Measurements from ENCODE around the gene CACNB4.

Gene CACNB4

DNA sequence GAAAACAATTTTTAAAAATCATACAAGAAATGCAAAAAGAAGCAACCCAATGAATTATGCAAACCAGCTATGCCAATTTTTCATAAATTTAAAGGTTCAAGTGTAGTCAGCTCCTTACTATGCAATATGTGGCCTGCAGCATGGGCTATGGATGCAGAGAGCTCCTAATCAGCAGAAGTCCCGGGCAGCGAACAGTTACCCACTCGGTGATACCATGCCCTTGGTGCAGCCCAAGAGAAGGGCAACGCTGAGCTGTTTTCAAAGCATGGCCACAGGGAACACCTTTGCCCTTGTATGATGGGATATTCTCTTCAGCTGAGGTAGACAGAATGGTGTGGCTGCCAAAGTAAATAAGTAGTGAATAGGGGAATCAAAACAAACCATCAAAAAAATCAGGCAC lies 253.4 kb downstream of the CACNB4 start:
- no peak for DNase-seq

DNA sequence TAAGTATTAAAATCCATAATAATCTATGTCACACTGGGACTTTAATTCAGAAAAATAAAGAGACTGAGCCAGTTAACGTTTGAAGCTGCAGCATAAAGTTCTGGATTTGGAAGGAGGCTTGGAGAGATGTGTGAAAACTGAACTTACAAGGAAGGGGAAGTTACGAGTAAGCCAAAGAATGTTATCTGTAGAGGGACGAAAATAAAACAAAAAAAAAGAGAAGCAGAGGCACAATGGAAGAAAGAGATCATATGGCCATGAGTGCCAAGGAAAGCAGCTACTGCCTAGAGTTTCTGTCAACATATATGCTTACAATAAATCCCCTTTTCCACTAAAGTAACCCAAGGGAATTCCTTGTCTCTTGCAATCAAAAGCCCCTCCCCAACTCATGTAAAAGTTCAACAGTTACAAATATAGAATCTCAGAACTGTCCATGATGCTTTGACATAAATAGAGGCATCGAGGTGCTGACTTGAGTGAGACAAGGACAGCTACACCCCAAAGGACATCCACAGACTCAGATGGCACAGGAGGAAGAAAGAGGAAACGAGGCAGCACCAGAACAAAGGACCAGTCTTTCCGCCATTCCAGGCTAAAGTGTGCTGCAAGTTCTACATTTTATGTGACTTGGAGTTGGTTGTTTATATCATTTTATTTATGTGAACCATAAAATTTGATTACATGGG lies 254.5 kb downstream of the CACNB4 start:
- DNase-seq = no peak

DNA sequence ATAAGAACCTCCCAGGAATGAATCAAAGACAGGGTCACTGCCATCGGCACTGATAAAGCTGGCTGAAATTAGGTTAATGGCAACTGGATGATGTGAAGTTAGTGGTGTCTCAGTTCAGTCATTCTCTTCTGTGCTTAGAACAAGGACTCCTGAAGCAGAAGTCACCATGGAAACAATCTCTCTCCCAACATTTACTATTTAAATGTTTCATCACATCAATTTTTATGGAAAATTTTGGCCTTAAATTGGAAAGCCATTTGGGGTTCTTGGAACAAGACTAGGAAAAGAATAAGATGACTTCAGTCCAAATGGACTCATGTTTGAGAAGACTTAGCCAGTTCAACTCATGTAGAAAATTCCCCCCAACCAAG lies 255.2 kb downstream of the CACNB4 start:
- DNase-seq = no peak

DNA sequence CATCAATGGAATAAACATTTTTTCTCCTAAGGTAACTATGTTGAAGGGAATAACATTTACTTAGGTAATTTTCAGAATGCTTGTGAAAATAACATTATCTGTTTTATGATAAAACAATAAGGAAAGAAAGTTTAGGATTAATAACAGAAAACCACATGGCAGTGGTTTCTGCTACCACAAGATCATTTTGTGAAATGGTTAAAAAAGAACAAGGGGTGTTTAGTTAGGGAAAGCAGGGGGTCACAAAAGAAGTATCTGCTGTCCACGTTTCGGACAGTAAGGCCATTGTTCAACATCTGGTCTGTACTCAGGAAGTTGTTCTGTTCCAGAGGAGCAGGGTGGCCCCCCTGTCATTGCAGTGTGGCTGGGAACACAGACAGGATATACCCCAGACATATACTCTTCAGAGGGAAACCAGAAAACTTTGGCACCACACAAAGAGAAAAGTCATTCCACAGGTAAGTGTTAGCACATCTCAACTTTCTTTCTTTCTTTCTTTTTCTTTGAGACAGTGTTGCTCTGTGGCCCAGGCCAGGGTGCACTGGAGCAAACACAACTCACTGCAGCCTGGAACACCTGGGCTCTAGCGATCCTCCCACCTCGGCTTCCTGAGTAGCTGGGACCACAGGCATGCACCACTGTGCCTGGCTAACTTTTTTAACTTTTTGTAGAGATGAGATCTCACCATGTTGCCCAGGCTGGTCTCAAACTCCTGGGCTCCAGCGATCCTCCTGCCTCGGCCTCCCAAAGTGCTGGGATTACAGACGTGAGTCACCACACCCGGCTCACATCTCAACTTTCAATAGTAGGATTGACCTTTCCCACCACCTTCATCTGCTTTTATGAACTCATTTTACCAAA lies 255.8 kb downstream of the CACNB4 start:
- no peak for DNase-seq

DNA sequence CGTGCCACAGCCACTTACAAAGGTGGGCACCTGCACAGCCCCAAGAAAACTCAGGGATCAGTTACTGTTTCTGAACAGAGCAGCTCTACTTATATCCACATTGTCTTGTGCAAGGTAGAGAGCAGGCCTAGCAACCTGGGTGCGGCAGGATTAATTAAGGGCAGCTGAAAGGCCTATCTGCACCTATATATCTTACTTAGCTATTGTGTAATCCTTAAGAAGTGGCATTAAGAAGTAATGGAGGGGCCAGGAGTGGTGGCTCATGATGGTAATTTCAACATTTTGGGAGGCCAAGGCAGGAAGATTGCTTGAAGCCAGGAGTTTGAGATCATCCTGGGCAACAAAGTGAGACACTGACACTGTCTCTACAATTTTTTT lies 257.8 kb downstream of the CACNB4 start:
- no peak for DNase-seq

DNA sequence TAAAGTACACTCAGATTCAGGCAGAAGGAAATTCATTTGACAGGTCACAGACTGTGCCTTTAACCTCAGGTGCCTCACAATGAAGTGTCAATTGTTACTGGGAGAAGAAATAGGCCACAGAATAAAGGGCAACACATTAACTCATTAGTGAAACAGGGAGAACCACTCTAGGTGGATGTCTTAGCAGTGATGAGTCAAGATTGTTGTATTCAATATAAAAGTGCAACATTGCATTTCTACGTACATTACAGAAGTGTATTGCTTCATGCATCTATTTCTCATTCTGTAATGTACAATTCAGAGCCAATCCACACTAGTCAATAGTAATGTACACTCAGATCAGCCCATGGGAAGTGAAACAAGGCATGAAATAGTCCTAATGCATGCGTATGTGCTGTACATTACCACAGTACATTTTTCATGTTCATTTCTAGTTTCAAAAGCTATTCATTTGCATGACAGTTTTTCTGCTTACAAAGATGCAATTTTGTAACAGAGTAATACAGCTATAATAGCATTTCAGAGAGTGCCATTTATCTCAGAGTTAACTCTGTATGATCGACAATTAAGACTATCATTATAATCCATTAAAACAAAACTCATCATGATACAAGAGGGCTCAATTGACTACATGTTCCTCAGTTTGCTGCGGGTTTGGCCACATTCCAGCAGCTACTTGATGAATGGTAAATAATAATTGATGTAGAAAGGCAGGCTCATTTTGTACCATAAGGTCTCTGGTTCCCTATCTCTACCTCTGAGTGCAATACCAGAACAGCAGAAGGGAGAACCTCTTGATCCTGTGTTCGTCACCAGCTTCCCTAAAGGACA lies 258.4 kb downstream of the CACNB4 start:
- DNase-seq = no peak

DNA sequence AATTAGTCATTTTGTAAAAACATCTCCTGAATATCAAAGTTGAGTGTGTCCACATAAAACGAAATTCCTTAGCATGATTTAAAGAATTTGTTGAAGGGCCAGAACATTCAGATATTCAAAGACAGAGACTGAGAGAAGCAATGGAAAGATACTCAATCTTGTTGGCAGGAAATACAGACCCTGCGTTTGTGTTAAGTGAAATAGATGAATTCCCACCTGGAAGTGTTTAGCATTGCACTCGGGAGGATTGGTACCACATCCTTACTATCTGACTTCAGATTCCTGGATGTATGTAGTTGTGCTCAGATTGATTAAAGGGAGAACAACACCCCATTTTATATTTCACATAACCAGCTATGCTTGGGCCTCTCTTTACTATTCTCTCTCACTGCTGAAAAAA lies 260.9 kb downstream of the CACNB4 start:
- no peak for DNase-seq

DNA sequence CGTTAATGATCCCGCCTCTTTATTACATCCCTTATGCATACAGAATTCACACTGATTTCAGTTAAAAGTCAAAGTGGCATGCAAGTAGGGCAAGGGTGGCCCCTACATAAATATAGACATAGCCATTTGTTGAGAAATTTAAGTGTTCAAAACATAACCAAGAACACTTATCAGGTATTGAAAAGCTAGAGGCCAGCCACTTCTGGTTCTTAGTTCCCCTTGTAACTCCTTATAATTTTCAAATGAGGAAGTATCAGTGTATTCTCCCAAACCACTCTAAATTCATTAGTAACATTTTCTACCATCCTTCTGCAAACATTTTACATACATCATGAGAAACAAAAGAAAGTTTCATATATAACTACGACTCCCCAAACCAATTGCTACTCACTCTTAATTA lies 264.9 kb downstream of the CACNB4 start:
- DNase-seq = no peak

DNA sequence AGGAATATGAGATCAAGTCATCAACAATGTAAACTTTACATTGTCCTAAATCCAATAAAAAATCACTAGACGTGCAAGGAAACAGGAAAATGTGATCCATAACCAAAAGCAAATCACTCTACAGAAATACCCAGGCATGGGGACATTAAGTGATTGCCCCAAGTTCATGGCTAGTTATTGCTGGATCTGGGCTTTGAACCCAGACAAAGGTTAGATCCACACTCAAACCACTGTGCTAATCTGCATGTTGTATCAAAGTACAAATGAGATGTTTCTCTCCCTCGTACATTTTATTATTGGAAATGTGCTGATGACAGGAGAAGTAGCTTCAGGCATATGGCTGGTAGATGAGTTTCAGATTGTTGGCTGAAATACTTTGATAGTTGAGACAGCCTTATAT lies 267.9 kb downstream of the CACNB4 start:
- DNase-seq = no peak

DNA sequence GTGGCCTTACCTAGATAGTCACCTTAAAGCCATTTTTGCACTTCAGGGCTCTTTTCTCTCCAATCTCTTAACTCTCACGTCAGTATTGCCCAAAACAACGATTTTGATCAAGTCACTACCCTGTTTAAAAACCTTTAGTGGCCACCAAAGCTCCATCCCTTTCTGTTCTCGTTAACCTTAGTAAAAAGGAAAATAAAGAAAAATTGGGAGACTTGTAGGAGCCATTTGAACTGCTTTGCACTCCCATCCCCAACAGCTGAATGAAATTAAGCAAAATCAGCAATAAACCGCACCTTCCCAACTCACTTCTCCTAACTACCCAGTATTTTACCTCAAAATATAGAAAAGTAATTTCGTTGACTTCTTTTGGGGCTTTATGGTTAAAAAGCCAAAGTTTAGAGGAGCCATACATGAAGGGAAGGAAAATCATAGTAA lies 269.9 kb downstream of the CACNB4 start:
- no peak for DNase-seq

DNA sequence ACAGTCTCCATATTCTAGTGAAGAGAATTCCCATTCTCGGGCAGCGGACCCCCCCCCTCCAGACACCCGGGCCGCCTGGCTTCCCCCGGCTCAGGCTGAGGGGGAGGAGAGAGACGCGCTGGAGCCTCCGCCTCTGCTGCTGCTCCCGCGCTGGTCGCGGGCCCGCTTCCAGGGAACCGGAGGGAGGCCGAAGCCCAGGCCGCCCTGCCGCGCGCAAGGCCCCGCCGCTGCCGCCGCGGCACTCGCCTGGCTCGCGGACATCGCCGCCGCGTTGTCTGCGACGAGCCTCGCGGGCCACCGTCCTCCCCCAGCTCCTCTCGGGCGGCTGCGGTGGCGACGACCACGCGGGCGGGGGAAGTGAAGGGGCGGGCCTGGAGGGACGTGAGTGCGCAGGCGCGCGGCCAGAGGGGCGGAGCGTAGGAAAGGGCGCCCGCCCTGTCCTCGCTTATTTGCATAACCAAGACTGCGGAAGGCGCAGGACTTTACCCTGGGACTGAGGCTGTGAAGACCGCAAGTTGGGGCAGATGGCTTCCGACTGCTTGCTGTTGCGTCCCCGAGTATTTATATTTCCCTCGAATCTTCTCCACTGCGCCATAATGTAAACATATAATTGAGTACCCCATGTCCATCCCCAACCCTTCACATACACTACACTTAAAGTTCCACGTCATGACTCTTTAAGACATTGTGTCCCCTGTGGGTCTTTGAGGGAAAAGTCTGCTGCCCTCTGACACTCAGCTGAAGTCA lies 270.5 kb downstream of the CACNB4 start, which contains the start of gene ARL5A:
TSS of gene ARL5A (minus strand) at position 279 of the 747 bp plus-strand sequence. CDS start at position 34, 245 bp downstream.
- DNase-seq = peak; percentile 91

DNA sequence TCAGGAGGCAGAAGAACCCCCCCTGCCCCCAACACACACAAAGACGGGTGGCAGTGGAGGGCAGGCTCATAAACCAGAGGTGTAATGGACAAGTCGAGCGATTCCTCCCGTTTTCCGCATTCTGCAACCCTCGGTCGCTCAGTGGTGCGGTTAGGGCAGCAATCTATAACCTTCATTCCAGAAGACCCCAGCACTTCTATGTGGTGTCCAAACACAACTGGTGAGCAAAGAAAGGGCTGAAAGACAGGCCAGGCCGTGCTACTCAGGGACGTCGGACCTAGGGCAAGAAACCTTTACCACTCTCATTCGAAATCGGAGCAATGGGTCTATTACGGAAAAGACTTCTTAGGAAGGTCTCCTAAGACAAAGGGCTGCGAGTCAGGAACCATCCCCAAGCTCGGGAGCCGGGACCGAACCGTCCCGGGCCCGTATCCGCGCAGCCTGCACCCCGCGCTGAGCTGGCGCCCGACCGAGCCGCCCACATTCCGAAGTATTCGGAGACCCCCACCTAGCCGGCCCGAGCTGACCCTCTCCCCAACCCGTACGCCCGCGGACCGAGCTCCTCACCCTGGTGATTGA lies 271.2 kb downstream of the CACNB4 start:
- peak; percentile 25 for DNase-seq

DNA sequence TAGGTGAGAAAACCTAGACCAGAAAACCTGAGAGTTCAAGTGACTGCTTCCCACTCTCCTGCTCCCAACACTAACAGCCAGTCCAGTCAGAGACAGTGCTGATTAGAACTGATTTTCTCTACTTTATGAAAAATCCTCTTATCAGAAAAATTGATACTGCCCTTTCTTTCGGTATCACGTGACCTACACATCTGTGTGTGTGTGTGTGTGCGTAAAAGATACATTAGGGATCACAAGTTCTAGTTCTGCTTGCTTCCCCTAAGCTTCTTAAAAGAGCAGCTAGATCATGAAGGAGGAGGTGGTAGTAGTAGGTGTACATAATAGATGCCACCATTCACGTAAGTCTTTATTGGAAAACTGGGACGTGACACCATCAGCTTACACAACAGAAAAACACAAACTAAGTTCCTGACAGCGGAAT lies 272.1 kb downstream of the CACNB4 start:
- DNase-seq = no peak

DNA sequence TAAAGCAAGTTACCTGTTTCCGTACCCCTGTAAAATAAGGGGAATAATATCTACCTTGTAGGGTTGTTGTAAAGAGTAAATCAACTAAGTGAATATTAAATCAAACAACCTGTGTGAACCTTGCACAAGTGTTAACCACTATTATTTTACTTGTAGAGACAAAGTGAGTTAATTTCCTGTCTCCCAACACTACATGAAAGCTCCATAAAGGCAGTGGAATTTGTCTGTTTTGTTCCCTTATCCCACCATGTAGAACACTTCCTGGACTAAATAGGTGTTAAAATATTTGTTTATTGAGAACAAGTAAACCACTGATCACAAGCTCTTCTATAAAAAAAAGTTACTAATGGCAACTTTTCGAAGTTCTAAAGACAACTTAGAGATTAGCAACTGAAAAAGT lies 274.0 kb downstream of the CACNB4 start:
- no peak for DNase-seq

DNA sequence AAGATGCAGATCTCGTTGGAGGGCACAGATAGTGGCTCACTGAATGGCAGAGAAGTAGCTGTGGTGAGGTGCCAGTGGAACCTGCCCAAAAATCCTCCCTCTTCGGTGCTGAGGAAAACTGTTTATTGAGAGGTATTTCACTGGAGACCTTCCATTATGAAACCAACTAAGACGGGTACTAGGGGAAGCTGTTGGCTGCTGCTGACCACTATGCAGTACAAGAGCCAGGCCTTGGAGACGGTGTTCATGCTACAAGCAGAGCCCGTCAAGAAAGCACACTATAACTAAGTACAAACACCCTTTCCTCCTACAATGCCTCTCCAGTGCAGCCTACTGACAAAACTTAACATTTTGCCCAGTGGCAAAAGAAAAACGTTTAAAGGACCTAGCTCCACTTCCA lies 275.2 kb downstream of the CACNB4 start:
- DNase-seq = no peak

DNA sequence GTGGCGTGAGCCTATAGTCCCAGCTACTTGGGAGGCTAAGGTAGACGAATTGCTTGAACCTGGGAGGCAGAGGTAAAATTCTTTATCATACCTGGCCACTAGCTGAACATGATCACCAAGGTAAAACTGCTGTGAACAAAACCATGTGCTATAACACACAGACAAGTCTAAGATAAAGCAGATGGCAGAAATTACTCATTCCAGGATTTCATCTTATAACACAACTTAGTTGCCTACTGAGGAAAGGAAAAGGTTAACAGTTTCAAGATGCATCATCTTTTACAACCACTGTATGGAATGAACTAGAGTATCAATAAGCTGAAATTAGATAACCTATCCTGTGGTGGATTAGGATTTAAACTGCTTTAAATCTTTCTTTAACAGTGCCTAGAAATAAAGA lies 278.9 kb downstream of the CACNB4 start:
- DNase-seq = no peak

DNA sequence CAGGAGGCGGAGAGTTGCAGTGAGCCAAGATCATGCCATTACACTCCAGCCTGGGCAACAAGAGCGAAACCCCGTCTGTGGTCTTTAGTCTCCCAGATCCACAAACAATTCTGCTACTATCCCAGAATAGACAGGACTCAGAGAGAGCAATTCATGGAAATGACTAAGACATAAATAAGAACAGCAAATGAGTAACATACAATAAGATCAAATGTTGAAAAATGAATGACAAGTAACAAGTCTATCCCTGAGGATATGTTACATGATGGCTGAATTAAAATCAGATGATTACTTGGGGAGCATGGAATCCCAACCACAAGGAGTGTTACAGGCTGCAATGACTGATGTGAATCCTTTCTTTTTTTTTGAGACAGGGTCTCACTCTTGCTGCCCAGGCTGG lies 280.9 kb downstream of the CACNB4 start:
- DNase-seq = no peak

DNA sequence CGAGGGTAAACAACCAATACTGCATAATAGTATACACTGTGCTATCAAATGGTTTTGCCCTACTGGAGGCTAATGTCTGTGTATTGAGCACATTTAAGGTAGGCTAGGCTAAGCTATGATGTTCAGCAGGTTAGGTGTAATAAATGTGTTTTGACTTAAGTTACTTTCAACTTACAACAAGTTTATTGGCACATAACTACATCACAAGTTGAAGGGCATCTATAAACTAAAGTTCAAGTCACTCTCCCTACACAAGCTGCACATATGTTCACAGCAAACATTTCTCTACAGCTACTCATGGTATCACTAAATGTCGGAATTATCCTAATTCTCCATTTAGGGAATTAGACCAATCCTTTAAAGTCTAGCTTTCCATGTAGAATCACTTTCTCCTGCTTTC lies 282.0 kb downstream of the CACNB4 start:
- no peak for DNase-seq

DNA sequence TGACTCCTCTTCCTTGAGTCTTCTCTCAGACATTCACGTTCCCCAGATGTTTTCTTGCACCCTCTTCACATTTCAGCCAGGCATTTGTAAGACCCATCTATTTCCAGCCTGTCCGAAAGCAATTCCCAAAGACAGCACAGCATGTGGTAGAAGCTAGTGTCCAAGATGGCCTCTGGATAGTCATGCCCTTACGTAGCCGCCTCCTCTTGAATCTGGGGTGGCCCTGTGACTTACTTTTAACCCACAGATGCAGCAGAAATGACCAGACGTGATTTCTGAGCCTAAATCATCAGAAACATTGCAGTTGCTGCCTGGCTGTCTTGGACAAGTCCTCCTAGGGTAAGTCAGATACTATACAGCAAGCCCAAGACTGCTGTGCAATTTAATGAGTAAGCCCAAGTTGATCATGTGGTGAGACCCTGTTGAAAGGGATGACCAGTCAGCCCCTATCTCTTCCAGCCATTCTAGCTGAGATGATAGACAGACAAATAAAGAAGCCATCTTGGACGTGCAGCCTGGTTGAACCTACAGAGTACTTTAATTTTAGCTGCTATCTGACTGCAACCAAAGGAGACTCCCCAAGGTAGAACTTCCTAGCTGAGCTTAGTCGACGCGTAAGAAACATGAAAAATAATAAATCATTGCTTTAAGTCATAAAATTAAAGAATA lies 282.9 kb downstream of the CACNB4 start:
- no peak for DNase-seq

DNA sequence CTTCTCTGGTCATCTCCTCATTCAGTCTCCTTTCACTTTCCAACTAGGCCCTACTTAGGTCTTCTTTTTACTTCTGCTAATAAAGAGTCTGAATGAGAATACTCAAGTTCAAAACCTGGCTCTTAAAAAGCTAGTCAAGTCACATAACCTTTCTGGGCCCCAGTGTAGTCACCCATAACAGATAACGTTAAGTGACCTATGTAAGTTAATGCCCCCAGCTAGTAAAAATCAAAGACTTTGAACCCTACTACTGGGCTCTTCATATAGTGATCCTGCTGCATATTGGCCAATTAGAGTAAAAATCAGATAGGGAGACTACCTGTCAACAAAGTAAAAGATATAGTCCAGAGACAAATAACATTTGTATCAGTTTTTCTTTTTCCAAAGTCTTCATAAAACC lies 288.4 kb downstream of the CACNB4 start:
- DNase-seq = no peak

DNA sequence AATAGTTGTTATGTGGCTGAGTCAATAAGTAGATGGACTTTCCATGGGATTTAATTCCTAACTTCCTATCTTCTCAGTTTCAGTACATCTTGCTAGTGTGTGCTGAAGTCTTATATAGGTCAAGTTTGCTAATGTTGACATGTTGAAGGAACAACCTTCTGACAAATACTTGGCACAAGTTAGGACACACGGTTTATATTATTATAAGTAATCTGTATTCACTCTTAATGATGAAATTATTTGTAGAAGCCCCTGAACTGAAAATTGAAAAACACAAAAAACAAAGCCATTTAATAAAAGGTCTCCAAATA lies 289.8 kb downstream of the CACNB4 start:
- DNase-seq = no peak
